Astrocyte (in vitro differentiated cells and primary cell): ENCODE data around the gene BAIAP3.

Source experiments
- EZH2 ChIP-seq: IDR thresholded peaks from 2 replicates; pipeline ENCODE4 v1.6.1; 2012; ENCODE audit warnings: mild to moderate bottlenecking, low read length, inconsistent platforms; ENCODE audit not compliant: insufficient read depth
- TF ChIP-seq, protein P1 (sequence below): IDR thresholded peaks from 2 replicates; pipeline ENCODE4 v1.5.1; 2011; ENCODE audit warnings: low read depth, mild to moderate bottlenecking, inconsistent platforms, low read length, moderate library complexity; ENCODE audit not compliant: insufficient read depth

DNA sequence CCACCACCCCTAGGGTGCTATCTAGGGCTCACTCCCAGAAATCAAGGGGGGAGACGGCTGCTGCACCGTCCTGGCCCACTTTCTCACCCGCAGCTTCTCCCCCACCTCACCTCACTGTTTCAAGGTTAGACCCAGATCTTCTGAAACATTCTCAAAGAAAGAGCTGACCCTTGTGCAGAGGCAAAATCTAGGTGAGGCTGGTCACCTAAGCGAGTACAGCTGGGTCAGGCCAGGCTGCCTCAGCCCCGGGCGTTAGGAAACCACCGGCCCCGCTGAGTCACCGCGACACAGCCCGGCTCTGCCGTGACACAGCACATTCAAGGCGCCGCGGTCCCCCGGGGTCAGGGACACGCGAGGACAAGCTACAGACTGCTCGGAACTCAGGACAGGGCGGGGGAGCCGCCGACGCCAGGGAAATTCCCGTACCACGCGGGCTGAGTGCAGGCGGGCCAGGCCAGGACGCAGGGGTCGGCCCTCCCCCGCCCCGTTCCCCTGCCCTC lies 45.4 kb downstream of the BAIAP3 start:
- TF ChIP-seq, protein P1, sequence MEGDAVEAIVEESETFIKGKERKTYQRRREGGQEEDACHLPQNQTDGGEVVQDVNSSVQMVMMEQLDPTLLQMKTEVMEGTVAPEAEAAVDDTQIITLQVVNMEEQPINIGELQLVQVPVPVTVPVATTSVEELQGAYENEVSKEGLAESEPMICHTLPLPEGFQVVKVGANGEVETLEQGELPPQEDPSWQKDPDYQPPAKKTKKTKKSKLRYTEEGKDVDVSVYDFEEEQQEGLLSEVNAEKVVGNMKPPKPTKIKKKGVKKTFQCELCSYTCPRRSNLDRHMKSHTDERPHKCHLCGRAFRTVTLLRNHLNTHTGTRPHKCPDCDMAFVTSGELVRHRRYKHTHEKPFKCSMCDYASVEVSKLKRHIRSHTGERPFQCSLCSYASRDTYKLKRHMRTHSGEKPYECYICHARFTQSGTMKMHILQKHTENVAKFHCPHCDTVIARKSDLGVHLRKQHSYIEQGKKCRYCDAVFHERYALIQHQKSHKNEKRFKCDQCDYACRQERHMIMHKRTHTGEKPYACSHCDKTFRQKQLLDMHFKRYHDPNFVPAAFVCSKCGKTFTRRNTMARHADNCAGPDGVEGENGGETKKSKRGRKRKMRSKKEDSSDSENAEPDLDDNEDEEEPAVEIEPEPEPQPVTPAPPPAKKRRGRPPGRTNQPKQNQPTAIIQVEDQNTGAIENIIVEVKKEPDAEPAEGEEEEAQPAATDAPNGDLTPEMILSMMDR: no peak
- no peak for TF ChIP-seq EZH2
